H54 (cell line): Measurements from ENCODE around the gene AOAH.
"Not testable (repeated sequence)": the region's sequence is repeated elsewhere in the genome, so short reads cannot be mapped to it uniquely, and the experiment has no call there.

Experiments
- DNase-seq: peaks from one replicate; pipeline ENCODE4 v3.0.0; 2011; ENCODE audit warnings: low spot score, mixed read lengths; ENCODE audit not compliant: insufficient read length
- FAIRE-seq: peaks from 3 replicates; lab custom pipeline; 2011; peaks lifted over from hg19 to GRCh38; lab: Jason Lieb, UNC
- POLR2A ChIP-seq: IDR thresholded peaks from 2 replicates; pipeline ENCODE4 v1.6.1; 2011; ENCODE audit warnings: low read depth, mild to moderate bottlenecking, low read length

The AOAH gene

DNA sequence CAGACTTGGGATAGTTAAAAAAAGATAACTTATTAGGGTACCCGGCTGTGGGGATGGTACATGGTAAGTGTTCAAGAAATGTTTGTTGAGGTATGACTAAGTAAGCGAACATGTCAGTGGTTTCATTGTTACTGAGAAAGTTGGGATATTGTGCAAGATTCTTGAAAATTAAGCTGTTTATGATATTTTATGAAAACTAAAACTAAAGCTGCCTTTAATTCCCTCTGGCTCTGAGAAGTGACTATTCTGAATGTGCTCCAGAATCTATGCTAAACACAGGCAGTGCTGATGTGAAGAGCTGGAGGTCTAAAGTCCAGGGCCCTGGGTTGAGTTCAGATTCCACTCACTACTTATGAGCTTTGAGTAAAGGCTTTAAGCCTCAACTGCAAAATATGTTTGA lies 72.9 kb downstream of the AOAH start:
- FAIRE-seq: no peak
- TF ChIP-seq POLR2A: no peak
- DNase-seq: no peak

DNA sequence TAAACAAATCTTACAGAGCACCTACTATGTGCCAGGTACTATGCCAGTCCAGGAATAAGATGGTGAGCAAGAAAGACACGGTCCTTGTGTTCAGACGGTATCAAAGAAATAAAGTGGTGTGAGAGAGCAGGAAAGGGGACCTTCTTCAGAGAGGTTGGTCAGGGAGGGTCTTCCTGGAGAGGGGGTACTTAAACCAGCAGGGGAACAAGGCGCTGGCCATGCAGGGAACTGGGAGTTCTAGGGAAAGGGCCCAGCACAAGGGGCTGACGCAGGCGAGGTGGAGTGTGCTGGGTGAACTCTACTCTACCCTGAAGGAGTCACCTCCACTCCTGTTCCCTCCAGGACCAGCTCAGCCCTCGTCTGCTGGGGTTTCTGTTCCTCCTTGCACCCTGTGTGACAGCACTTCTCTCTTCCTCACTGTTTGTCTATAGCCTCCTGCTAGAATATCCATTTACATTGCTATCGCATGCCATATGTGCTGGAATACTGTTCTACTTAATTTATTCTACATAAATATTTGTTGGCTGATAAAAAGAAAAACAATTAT lies 73.5 kb downstream of the AOAH start:
- no peak for DNase-seq
- no peak for TF ChIP-seq POLR2A
- FAIRE-seq: no peak

DNA sequence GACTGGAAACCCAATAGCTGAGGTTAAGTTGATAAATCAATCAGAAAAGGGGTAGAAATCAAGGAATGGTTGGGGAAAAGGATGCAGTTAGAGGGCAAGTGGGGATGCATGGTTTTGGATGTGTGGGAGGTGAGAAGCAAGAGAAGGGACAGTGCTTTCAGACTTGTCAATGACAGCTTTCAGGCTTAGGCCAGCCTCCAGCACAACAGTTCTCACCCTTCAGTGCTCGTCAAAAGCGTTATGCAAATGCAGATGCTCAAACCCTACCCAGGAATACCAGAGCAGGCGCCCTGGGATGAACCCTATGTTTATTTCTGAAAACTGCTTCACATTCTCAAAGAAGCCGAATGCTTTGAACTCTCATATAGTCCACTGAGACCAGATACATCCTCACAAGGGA lies 74.0 kb downstream of the AOAH start:
- no peak for FAIRE-seq
- no peak for TF ChIP-seq POLR2A
- DNase-seq: no peak

DNA sequence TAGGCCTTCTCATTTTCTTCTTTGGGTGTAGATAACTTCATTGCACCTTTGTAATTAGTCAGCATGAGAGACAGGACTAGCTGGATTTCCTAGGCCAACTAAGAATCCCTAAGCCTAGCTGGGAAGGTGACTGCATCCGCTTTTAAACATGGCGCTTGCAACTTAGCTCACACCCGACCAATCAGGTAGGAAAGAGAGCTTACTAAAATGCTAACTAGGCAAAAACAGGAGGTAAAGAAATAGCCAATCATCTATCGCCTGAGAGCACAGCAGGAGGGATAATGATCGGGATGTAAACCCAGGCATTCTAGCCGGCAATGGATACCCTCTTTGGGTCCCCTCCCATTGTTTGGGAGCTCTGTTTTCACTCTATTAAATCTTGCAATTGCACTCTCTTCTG lies 75.0 kb downstream of the AOAH start:
- not testable (repeated sequence) for FAIRE-seq, DNase-seq

DNA sequence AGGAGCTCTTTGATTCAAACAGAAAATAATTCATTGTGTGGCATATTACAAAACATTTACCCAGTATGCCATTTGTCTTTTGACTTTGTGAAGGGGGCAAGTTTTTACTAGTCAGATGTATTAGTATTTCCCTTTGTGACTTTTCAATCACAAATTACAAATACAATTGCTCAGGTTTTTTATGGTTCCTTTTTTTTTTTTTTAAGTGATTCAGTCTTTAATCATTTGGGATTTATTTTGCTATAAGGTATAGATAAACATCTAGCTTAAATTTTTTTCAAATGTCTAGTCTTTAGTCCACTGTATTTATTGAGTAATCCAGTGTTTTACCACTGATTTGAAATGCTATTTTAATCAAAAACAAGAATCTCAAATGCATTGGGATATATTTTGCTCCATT lies 75.9 kb downstream of the AOAH start:
- no peak for DNase-seq
- TF ChIP-seq POLR2A: no peak
- no peak for FAIRE-seq

DNA sequence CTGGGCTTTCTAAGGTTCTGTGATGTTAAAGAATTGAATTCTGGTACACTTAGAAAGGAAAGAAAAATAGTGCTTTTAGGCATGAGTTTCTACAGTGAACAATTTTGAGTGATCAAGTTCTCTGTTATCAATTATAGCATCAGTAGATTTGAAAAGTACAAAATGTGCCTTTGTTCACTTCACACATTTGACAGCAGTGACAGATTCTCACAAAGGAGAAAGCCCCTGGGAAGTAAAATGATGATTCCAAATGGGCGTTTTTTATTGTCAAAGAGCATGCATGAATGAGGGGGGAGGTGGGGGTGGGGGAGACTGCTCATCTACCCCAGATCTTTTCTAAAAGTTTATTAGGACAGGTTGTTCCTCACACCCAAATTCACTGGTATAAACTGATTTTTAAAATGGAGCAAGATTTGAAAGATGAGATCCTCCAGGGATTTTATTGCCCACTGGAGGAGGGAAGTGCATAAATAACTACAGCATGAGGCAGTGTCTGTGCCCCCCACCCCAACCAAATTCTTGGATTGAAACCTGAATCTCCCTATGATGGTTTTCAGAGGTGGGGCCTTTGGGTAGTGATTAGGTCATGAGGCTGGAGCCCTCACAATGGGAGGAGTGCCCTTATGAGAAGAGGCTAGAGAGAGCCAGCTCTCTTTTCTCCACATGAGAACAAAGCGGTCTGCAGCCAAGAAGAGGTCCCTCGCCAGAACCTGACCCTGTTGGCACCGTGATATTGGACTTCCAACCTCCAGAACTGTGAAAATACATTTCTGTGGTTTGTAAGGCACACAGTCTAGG lies 79.5 kb downstream of the AOAH start:
- DNase-seq (no peak), FAIRE-seq (no peak)
- no peak for TF ChIP-seq POLR2A

DNA sequence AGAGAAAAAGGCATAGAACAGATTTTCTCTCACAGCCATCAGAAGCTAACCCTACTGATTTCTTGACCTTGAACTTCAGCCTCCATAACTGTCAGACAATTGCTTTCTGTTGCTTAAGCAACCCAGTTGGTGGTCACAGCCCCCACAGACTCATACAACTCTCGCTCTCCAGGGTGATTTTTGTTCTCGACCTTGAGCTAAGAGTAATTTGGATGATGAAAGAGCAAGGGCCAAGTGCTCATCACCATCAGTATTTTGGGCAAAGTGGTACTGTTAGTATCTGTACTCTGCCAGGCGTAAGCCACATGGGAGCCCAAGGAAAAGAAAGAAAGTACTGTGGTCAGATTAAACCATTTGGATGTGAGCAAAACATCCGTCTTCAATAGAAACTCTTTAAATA lies 81.9 kb downstream of the AOAH start:
- FAIRE-seq: no peak
- no peak for TF ChIP-seq POLR2A

DNA sequence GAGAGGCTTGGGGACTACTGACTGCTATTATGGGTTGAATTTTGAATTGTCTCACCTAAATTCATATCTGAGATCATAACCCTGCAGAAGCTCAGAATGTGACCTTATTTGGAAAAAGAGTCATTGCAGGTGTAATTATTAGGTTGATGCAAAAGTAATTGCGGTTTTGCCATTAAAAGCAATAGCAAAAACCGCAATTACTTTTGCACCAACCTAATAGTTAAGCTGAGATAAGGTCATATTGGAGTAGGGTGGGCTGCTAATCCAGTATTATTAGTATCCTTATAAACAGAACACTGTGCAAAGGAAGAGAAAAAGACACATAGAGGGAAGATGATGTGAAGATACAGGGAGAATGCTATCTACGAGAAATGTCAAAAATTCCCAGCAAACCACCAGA lies 82.3 kb downstream of the AOAH start:
- no peak for TF ChIP-seq POLR2A
- no peak for FAIRE-seq

More for the DNA sequence above, 81.9 kb downstream of the AOAH start:
- DNase-seq: no peak

DNA sequence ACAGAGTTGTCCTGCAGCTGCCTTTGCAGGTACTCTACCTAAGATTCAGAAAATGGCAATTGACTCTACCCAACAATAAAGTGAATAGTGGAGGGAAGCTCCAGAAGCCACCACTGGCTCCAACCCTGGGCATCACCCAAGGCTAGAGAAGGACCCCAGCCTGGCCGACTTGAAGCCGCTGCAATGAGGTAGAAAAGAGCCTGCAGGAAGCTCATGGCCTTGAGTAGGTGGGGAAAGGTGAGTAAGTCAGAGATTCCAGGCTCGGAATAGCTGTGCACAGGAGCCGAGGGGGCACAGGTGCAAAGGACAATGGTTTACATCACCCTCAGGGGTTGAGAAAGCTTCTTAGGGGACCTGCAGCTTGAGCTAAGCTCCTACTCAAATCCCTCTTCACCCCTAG lies 83.6 kb downstream of the AOAH start:
- DNase-seq: no peak
- FAIRE-seq: no peak
- no peak for TF ChIP-seq POLR2A

More for the DNA sequence above, 82.3 kb downstream of the AOAH start:
- DNase-seq: no peak

DNA sequence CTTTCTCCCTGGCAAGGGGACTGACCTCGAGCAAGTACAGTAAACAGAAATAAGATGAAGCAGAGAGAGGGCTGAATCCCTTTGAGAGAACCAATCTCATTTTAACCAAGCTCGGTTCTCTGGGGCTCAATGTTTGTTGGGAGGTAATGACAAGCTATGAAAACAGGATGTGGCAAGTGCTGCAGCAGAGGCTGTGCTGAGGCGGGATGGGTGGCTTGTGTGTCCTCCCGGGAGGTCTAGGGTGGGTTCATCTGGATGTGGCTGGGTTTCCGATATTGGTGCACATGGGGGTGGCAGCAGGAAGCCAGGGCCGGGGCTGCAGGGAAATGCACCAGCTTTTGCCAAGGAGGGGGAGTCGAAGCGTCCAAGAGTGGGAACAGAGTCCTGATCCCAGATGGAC lies 84.5 kb downstream of the AOAH start:
- DNase-seq: no peak
- FAIRE-seq: no peak
- no peak for TF ChIP-seq POLR2A

DNA sequence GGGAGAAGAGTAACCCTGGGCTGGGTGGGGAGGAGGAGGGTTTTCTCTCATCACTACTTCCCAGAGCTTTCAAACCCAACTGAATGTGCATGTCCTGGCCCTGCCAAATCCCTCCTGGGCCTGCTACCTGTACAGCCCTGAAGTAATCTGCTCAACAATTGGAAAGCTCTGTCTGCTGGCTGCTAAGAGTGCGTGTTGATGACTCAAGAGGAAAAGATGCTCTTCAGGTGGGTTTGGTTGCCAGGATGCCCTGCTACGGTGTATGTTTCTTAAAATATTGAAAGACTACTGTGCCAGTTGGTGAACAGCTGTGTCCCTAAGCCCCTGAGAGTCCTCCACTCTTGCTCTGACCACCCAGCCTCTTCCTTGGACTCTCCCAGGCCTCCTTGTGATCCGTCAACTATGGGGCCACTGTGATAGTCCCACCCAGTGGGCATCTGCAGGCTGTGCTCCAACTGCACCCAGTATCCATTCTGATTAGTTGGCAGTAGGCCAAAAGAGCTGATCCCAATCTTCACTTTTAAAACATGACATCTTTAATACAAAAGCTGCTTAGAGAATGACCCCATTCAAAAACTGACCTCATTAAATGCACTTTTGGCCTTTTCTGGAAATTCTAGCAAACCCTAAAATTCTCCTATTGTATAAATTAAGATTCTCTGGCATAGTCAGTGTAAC lies 85.6 kb downstream of the AOAH start:
- no peak for TF ChIP-seq POLR2A
- DNase-seq: no peak
- FAIRE-seq: no peak

DNA sequence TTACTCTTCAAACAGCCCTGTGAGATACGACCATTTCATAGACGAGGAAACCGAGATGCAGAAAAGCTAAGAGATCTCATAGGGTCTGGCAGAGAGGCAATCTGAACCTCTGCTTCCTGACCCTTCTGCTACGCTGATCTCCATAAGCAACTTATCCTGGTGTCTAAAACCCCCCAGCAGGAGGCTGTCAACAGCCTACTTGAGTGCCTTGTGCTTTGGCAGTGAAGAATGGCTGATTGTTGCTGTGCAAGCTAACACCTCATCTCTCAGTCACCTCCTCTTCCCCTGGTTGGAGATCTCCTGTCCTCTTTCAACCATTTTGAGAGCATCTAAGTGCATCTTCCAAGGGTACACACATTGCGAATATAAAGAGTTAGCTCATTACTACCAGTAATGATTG lies 86.2 kb downstream of the AOAH start:
- TF ChIP-seq POLR2A: no peak
- FAIRE-seq (no peak), DNase-seq (no peak)

DNA sequence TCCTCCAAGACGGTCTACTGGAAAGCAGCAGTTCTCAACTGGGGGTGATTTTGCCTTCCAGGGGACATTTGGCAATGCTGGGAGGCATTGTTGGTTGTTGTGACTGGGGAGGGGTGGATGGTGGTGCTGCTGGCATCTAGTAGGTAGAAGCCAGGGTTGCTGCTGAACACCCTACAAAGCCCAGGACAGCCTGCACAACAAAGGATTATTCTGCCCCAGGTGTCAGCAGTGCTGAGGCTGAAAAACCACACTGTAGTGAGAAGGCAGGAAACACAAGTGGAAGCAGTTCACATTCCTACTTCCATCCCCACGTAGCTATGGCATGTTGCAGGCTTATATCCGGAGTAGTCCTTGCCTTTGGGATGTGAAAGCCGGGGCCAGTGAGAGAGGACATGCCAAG lies 86.9 kb downstream of the AOAH start:
- no peak for DNase-seq
- TF ChIP-seq POLR2A: no peak
- FAIRE-seq: no peak

DNA sequence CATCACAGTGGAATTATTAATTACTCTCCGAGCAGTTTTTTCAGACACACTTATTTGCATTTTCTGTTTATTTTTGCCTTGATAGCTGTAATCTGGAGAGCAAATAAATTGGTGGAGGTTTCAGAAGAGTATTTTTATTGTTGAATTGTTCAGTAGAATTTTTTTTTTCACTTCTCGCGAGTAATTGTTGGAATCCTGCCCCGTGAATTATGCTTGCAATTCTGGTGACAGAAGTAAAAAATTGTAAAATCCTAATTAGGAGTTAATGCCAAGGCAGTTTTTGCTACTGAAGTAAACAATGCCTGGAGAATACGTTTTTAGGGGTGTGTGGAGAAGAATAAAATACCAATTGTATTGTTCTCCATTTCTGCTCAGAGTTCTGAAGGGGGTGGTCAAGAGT lies 88.2 kb downstream of the AOAH start:
- no peak for DNase-seq
- no peak for FAIRE-seq
- no peak for TF ChIP-seq POLR2A

DNA sequence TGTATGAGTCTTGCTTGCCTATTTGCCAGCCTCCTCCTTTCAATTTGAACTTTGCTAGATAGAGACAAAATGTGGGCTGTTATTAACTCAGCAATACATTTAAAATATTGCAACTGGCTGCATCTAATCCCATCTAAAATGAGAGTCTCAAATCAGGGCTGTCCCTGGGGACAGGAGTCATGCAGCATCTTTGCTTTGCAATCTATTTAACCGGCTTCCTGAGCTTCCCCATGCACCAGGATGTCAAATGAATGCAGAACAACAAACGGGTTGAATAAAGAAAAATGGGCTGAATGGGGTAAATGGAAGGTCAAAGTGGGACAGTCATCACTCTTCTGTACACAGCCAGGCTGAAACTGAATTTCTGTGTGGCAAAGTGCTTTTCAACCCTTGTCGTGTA lies 89.2 kb downstream of the AOAH start:
- DNase-seq (no peak), FAIRE-seq (no peak)
- TF ChIP-seq POLR2A: no peak

DNA sequence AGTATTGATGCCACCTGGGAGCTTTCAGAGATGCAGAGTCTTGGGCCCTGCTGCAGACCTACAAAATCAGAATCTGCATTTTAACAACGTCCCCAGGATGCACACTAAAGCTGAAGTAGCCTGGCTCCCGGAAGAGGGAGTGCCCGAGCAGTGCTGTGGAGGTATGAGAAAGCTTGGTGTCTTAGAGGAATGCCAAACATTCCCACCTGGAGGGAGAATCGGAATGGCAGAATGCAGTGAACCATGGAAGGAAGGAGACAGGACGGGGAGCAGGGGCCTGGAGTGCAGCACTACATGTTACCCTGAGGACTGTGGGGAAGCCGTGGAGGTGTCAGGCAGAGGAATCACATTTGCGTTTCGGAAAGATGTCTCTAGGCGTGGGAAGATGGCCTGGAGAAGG lies 90.9 kb downstream of the AOAH start:
- FAIRE-seq (no peak), DNase-seq (no peak)
- TF ChIP-seq POLR2A: no peak
